Measurements from ENCODE around the gene AATK.

- no peak for TF ChIP-seq CTCF (IDR thresholded peaks at IDR 0.05)
- no peak for TF ChIP-seq POLR2A (IDR thresholded peaks at IDR 0.05)
Measured at GRCh38 chr17:81194225-81194760, 28.3 kb upstream of the AATK start.

Measured in adrenal gland (tissue), 5 donors.